ENCODE measurements around the gene DPT. TPM values are rescaled to one million over a fixed set of nuclear protein-coding genes. Genes with fewer than 3 reads are reported as not detected.

Gene DPT
- total RNA-seq, 1 experiment from 2014 or later: not detected

DNA sequence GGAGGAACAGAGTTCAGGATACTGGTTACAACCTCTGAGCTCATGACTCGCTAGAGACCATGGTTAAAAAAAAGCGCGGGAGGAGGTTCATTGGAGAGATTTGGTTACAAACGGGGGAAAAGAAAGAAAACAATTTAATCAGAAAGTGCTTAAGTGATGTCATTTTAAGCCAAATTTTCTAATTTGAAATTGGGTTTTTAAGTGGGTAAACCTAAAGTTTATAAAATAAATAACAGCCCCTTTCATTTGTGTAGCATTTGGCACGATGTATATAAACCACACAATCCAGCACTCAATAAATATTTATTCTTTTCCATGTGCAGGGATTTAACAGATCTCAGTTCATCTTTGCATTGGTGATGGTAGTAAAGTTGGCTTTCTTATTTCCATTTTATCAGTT lies 7.0 kb upstream of the DPT start:
- H2AFZ ChIP-seq (ENCODE audit: low read depth, low read length, poor library complexity, severe bottlenecking): no peak overlapping the region
- ChIA-PET CTCF (interaction anchor here (1.4 kb wide), 1 partner anchor 375 kb away, joined by 3 read pairs; no protein-coding TSS in a partner anchor), RAD21 (ENCODE audit: low non-redundant PET in 1 of 2, low total read pairs in 2 of 2, uncharacterized antibody in 2 of 2, unreplicated experiment in 2 of 2) (no interaction called here), POLR2A (no interaction called here)
- no peaks in the 10 kb centered on the region; the same call in 1 of the 2 replicates for H3K27me3 ChIP-seq (ENCODE audit: insufficient read depth, low read length)
- H4K20me1 ChIP-seq (ENCODE audit: insufficient read depth): no peaks in the 10 kb centered on the region
- no peaks in the 10 kb centered on the region for H3K79me2 ChIP-seq (ENCODE audit: insufficient read depth, low read length)
- TF ChIP-seq ELF1 (IDR thresholded peaks at IDR 0.05; ENCODE audit: borderline replicate concordance, low read depth): no peak
- TF ChIP-seq, protein P1, sequence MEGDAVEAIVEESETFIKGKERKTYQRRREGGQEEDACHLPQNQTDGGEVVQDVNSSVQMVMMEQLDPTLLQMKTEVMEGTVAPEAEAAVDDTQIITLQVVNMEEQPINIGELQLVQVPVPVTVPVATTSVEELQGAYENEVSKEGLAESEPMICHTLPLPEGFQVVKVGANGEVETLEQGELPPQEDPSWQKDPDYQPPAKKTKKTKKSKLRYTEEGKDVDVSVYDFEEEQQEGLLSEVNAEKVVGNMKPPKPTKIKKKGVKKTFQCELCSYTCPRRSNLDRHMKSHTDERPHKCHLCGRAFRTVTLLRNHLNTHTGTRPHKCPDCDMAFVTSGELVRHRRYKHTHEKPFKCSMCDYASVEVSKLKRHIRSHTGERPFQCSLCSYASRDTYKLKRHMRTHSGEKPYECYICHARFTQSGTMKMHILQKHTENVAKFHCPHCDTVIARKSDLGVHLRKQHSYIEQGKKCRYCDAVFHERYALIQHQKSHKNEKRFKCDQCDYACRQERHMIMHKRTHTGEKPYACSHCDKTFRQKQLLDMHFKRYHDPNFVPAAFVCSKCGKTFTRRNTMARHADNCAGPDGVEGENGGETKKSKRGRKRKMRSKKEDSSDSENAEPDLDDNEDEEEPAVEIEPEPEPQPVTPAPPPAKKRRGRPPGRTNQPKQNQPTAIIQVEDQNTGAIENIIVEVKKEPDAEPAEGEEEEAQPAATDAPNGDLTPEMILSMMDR (IDR thresholded peaks at IDR 0.05 in 2 of 3, conservative IDR thresholded peaks at IDR 0.05 in 1 of 3; ENCODE audit: borderline replicate concordance in 1 of 3, insufficient read depth in 1 of 3, low read depth in 2 of 3, low read length in 2 of 3): no peak
- TF ChIP-seq EGR1 (IDR thresholded peaks at IDR 0.05; ENCODE audit: low read depth): no peak
- TF ChIP-seq EZH2 (IDR thresholded peaks at IDR 0.05): no peak
- no peak for TF ChIP-seq SIN3A (IDR thresholded peaks at IDR 0.05; ENCODE audit: low read depth)
- no peak for TF ChIP-seq SP1 (IDR thresholded peaks at IDR 0.05; ENCODE audit: low read depth)
- TF ChIP-seq, protein P2, sequence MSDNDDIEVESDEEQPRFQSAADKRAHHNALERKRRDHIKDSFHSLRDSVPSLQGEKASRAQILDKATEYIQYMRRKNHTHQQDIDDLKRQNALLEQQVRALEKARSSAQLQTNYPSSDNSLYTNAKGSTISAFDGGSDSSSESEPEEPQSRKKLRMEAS (IDR thresholded peaks at IDR 0.05): no peak
- no peak for TF ChIP-seq JUND (IDR thresholded peaks at IDR 0.05)
- no peak for TF ChIP-seq ZNF274 (IDR thresholded peaks at IDR 0.05; ENCODE audit: low read depth, low read length)
- TF ChIP-seq FOSL1 (IDR thresholded peaks at IDR 0.05; ENCODE audit: low read depth): no peak
- TF ChIP-seq RAD21 (IDR thresholded peaks at IDR 0.05; ENCODE audit: low read depth): no peak
- TF ChIP-seq, protein P3, sequence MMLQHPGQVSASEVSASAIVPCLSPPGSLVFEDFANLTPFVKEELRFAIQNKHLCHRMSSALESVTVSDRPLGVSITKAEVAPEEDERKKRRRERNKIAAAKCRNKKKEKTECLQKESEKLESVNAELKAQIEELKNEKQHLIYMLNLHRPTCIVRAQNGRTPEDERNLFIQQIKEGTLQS (IDR thresholded peaks at IDR 0.05): no peak
- H3K9me3 ChIP-seq (ENCODE audit: control insufficient read depth in 1 of 2, insufficient read depth in 1 of 2, low read depth in 1 of 2, low read length in 2 of 2): no peaks in the 10 kb centered on the region
- no peak overlapping the region for H3K4me2 ChIP-seq (ENCODE audit: low read length)
- intact Hi-C loops (cut with micrococcal nuclease): no loop called here
- H3K36me3 ChIP-seq (ENCODE audit: control insufficient read depth in 1 of 2, insufficient read depth in 2 of 2, low read length in 2 of 2): no peaks in the 10 kb centered on the region
- no peak overlapping the region for H3K4me3 ChIP-seq (replicated peaks in 1 of 2; ENCODE audit: low read depth in 1 of 2, low read length in 2 of 2)
- no peaks in the 10 kb centered on the region for H3K4me1 ChIP-seq (ENCODE audit: control insufficient read depth in 1 of 2, insufficient read depth in 2 of 2, low read length in 2 of 2)
- no peak overlapping the region for H3K9ac ChIP-seq (ENCODE audit: low read length)
- BruUV-seq (replicated peaks): no TSS peak
- no peak for DNase-seq (ENCODE audit: low read depth, low spot score)
- no peak overlapping the region for H3K27ac ChIP-seq (ENCODE audit: low read depth, low read length)
- no peaks in the 10 kb centered on the region for H3K9me2 ChIP-seq (ENCODE audit: insufficient read depth)
- no peak for ATAC-seq

Measured in HCT116 (cell line).